ENCODE measurements around the gene HMGA1.
"Not testable (repeated sequence)": the region's sequence is repeated elsewhere in the genome, so short reads cannot be mapped to it uniquely, and the experiment has no call there.

The HMGA1 gene

DNA sequence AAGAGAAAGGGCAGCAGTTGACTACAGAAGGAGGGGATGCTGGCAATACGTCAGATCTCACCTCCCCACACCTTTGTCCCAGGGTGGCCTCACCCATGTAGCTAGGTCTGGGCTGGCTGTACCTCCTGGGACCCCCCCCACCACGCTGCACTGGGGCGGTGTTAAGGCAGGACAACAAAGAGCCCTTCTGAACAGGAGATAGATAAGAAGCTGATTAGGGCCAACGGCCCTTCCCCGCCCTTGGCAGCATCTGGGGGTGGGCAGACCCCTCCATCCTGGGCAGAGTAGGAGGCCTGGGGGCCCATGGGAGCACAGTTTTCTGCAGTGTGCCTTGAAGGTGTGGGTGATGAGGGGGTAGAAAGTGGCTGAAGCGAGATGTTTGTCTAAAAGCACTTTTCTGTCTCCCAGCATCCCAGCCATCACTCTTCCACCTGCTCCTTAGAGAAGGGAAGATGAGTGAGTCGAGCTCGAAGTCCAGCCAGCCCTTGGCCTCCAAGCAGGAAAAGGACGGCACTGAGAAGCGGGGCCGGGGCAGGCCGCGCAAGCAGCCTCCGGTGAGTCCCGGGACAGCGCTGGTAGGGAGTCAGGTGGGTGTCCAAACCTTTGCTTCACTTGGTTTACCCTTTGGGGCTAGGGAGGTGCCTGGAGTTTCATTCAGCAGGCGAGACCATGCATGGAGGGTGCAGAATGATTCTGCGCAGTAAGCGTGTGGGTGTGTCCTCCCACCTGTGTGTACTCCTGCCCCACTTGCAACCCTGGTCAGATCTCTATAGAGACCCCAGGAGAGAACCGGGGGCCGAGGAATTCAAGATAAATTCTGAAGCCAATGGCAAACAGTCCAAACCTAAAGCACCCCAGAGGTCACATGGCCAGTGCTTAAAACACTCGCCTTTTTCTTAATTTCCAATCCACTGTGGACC is 3.9 kb downstream of the HMGA1 start:
- DNase-seq (ENCODE audit: low read depth): no peak

DNA sequence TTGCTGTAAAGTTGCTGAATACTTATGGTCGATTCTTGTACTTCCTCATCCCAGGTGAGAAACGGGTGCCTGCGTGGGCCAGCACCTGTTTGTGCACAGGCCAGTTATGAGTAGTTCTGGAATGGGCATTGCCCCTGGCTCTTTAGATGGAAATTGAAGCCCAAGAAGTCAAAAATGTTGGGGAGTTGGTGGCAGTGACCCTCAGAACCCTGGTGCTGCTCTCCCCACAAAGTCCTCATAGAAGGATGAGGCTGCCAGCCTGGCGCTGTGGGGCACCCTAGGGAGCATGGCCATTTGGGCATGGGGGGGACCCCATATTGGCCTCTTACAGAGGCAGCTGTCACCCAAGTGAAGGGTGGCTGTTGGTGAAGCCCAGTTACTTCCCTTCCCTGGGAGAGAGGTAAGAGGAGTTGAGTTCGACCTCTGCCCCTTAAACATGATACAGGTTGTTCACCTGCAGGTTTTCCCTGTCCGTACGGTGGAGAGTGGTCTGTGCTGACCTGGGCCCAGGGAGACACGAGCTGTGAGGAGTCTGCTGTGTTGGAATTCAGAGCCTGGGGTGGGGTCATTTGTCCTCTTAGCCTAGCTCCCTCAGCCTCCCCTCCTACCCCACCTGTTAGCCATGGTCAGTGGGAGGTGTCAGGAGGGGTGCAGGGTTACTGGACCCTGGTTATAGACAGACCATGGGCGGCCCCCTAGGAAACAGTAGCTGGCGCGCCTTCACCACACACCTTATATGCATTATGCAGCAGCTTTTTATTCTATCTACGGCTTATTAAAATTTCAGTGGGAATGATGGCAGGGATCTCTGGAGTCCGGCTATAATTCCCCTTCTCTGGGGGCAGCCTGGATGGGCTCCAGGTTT is 4.9 kb downstream of the HMGA1 start:
- no peak for DNase-seq (ENCODE audit: low read depth)

DNA sequence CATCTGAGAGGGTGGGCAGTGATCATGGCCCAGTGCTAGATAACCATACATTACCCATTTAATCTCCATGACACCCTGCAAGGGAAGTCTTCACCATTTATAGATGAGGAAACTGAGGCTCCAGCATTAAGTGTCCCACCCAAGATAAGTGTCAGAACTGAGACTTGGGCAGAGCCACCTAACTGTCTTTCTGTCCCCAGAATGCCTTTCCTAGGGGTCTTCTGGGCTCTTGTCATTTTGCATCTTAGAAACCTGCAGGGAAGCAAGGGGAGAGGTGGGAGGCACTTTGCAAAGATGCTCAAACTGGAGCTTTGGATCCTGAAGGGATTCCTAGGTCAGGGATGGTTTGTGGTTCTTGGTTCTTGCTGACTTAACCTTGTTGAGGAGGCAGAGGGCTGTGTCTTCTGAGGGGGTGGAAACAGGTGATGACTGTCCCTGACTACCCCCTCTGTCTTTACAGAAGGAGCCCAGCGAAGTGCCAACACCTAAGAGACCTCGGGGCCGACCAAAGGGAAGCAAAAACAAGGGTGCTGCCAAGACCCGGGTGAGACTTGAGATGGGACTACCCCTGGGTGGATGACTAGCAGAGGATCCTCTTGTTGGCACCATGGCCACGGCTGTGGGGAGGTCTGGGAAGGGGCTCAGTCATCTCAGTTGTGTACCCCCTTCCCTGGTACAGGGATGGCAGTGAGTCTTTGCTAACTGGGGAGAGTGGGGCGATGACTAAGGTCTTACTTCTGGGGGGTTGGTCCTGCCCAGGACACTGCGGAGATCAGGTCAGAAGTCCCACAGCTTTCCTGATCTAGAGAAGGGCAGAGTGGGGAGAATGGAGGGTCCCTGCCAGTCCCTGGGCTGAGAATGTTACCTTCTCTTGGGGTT is 5.8 kb downstream of the HMGA1 start:
- no peak for DNase-seq (ENCODE audit: low read depth)

DNA sequence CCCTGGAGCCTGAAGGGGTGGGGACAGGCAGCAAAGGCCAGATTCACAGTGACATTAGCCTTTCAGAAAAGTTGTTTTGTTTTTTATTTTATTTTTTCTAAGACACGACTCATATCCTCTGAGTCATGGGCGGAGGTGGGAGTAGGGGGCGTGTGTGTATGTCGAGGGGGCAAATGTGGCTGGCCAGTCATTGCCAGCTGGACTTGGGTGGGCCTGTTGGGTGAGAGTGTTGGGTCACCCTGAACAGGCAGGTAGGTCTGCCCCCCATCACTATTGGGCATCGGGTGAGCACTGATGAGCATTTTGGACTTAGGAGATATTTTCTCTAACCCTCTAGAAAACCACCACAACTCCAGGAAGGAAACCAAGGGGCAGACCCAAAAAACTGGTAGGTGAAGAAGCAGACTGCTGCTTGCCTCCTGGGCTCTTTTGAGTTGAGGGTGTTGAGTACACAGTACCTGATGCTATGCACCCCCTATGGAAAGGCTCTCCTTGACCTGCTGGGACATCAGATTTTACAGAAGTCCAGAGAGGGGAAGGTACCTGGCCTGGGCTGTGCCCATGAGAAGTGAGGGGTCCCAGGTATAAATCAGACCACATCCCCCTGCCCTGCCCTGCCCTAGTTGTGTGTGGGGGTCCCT is 6.6 kb downstream of the HMGA1 start:
- no peak for DNase-seq (ENCODE audit: low read depth)

DNA sequence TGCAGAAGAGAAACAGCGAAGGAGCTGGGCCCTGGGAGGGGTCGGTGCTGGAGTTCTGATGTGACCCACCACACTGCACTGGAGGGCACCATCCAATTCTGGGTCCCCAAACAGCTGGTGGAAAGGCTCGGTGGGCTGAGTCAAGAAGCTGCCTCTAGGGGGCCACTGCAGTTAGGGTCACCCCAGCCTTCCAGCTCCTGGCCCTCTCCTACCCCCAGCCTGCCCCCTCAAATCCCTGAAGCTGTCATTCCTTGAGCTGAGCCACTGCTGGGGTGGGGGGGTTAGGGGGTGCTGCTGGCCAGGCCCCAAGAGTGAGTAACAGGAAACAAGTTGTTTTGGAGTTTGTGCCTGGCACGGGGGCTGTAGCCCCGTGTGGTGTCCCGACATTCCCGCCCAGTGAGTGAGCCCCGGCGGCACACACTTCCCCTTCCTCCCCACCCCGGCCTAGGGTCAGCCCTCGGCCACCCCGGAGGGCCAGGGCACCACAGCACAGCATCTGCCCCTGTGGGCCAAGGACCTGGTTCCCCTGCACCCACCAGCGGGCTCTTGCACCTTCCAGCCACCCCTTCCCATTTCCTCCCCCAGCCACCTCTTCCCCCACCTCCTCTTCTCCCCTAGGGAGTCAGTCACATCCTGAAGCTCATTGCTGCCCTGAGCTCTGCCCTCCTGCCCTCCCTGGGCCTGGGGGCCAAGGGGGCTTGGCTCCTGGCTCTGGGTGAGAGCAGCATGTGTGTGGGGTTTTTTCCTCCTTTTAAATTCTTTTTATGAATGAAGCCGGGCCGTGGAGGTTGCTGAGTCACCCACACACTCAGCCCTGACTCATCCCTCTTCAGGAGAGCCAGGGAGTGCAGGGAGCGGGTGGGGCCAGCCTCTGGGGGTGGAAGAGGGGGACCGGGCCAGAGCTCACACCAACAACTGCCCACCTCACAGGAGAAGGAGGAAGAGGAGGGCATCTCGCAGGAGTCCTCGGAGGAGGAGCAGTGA is 7.5 kb downstream of the HMGA1 start:
- peak; percentile 77 for DNase-seq (ENCODE audit: low read depth)

DNA sequence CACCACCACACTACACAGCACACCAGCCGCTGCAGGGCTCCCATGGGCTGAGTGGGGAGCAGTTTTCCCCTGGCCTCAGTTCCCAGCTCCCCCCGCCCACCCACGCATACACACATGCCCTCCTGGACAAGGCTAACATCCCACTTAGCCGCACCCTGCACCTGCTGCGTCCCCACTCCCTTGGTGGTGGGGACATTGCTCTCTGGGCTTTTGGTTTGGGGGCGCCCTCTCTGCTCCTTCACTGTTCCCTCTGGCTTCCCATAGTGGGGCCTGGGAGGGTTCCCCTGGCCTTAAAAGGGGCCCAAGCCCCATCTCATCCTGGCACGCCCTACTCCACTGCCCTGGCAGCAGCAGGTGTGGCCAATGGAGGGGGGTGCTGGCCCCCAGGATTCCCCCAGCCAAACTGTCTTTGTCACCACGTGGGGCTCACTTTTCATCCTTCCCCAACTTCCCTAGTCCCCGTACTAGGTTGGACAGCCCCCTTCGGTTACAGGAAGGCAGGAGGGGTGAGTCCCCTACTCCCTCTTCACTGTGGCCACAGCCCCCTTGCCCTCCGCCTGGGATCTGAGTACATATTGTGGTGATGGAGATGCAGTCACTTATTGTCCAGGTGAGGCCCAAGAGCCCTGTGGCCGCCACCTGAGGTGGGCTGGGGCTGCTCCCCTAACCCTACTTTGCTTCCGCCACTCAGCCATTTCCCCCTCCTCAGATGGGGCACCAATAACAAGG is 8.5 kb downstream of the HMGA1 start:
- not testable (repeated sequence) for DNase-seq (ENCODE audit: low read depth)

DNA sequence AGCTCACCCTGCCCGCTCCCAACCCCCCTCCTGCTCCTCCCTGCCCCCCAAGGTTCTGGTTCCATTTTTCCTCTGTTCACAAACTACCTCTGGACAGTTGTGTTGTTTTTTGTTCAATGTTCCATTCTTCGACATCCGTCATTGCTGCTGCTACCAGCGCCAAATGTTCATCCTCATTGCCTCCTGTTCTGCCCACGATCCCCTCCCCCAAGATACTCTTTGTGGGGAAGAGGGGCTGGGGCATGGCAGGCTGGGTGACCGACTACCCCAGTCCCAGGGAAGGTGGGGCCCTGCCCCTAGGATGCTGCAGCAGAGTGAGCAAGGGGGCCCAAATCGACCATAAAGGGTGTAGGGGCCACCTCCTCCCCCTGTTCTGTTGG is 9.1 kb downstream of the HMGA1 start:
- not testable (repeated sequence) for DNase-seq (ENCODE audit: low read depth)

DNA sequence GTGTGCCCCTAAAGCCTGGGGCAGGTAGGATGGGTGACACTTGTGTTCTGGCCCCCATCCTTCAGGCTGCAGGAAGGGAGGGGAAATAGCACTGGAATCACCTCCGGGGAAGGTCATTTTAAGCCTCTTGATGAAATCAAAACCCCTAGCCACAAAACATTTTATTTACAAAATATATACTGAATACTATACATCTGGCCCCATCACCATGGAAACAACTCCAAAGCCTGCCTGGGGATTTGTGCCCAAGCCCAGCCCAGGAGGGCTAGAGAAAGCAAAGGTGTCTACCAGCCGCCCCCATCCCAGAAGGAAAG is 9.5 kb downstream of the HMGA1 start:
- DNase-seq (ENCODE audit: low read depth): no peak

DNA sequence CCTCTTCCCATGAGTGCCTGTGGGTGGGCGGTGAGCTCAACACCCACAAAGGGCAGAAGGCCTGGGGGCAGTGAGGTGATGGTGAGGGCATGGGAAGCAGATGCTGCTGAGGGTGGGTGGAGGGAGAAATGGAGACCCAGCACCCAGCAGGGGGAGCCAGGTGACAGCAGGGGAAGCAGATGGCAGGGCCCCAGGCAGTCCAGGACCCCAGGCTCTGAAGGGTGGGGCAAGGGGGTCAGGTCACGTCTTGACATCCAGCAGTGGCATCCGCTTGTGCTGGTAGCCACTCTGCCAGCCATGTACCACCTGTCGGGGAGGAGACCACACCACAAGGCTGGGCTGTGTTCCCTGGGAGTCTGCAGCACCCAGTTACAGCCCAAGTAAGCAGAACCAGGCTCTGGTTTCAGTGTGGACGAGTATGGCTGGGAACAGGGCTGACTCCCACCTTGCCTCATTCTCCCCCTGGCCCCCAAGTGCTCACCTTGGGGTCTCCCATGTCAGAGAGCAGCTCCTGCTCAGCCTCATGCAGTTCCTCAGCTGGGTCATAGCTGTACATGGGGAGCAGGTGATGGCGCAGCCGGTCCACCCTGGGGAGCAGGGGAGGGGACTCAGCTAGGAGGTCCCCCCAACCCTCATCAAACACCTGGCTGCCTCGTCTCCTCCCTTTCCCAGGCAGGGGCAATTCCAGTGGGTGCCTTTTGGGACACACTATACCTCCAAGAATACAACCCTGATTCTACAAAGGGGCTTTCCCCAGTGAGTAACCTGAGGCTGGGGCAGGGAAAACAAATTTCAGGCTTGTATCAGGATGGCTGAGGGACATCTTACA is 10.1 kb downstream of the HMGA1 start:
- DNase-seq (ENCODE audit: low read depth): no peak

DNA sequence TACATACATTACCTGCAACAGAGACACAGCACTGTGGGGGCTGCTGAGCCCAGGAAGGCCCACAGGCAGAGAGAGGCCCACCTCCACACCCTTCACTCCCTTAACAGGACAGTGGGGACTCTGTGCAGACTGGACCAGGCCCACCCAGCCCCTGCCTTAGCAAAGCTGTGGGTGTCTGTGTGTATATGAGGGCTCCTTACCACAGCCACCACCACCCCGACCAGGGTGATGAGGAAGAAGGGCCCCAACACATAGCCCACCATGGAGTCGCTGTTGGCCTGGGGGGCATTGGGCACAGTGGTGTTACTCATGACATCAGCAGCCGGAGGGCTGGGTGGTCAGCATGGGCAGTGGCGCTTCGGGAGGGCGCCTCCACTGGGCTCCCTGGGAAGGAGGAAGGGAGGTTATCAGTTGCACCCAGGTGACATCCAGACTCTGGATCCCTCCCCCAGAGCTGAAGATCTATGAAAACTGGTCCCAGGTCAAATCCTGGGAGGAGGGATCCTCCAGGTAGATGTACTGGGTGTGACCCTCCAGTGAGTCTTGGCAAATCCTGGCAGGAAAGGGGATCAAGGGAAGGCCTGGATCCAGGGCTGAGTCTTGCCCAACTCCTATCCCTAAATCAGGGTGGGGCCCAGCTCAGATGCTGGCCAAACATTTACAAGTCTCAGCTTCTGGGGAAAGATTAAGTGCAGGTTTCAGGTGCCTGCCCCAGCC is 11.0 kb downstream of the HMGA1 start:
- no peak for DNase-seq (ENCODE audit: low read depth)

DNA sequence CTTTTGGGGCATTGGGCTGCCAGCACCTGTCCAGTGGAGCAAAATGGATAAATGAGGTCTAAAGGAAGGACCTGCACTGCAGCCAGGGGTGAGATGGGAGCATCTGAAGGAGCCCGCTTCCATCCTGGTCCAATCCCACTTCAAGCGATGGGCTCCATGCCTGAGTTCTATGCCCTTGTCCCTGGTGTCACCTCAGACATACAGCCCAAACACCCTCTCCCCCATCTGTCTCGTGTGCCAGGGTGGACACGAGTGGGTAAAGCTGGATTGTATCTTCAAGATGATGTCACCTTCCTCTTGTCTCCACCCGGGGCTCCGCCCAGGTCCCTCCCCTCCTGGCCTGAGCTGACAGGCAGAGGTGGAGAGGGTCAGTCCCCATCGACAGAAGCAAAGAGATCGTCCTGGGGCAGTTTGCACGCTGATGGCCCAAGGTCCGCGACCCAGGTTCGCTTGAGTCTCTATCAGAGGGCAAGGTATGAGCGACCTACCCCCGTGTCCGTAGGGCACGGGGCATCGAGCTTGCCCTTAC is 11.6 kb downstream of the HMGA1 start:
- no peak for DNase-seq (ENCODE audit: low read depth)

DNA sequence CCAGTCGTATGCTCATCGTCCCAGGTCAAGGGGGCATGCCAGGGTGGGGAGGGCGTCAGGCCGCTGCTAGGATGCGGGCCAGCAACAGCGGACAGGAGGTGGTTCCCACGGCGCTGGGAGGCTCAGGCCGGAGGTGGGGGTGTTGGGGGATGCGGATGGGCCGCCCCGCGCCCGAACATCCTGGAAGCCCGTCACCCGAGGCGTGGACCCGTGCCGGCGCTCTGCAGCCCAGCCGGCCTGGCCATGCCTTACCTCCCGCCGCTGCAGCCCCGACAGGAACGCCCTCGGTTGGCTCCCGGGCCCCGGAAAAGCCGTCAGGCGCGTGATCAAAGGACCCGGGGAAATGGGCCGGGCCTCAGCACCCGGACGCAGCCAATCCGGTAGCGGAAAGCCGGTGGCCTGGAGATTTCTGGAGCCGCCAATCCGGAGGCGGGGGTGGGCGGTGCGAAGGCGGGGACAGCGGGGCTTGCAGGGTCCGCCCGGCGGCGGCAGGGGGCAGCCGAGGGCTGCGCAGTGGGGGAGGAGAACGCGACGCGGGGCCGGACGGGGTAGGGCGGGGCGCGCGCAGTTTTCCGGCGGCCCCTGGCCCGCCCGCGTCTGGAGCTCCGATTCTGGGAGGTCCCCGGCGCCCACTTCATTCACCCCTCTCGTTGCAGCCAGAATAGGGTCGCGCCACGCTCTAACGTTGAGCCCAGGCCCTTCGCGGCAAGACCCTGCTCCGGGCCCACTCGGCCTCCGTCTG is 12.2 kb downstream of the HMGA1 start, which contains the start of gene SMIM29:
SMIM29 (minus strand) TSS at position 280 of the 742 bp plus-strand sequence. CDS start 1,215 bp downstream, outside the sequence.
- DNase-seq (ENCODE audit: low read depth): peak; percentile 54

DNA sequence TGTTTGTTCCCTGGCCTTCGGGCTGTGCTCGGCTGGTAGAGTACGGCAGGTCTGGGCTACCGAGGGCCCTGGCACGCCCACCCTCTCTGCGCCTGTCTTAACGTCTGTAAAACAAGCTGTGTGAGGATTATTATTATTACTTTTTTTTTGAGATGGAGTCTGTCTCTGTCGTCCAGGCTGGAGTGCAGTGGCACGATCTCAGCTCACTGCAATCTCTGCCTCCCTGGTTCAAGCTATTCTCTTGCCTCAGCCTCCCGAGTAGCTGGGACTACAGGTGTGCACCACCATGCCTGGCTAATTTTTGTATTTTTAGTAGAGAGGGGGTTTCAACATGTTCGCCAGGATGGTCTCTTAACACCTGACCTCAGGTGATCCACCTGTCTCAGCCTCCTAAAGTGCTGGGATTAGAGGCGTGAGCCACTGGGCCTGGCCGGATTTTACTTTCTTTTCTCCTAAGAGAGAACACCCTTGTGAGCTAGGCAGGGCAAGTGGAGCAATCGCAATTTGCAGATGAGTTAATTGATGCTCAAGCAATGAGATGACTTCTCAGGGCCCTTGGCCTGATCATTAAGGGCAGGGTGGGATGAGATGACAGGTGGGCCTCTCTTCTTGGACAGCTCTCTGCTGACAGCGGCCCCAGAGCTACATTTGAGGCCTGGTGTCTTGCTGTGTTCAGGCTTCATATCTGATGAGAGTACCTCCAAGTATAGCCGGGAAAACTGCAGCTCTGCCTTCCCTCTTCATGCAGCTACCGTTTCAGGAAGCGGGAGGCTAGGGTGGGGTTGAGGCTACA is 13.0 kb downstream of the HMGA1 start:
- no peak for DNase-seq (ENCODE audit: low read depth)

DNA sequence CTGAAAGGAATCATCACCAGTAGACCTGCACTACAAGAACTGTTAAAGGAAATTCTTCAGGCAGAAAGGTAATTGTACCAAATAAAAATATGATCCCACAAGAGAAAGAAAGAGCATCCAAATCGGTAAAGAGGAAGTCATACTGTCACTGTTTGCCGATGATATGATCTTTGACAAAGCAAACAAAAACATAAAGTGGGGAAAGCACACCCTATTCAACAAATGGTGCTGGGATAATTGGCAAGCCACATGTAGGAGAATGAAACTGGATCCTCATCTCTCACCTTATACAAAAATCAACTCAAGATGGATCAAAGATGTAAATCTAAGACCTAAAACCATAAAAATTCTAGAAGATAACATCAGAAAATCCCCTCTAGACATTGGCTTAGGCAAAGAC is 15.7 kb downstream of the HMGA1 start:
- DNase-seq (ENCODE audit: low read depth): not testable (repeated sequence)

DNA sequence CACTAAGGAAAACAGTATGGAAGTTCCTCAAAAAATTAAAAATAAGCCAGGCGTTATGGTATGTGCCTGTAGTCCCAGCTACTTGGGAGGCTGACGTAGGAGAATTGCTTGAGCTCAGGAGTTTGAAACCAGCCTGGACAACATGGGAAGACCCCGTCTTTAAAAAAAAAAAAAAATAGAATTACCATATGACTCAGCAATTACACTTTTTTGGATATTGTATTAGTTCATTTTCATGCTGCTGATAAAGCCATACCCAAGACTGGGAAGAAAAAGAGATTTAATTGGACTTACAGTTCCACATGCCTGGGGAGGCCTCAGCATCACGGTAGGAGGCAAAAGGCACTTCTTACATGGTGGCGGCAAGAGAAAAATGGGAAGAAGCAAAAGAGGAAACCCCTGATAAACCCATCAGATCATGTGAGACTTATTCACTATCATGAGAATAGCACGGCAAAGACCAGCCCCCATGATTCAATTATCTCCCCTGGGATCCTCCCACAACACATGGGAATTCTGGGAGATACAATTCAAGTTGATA is 22.9 kb downstream of the HMGA1 start:
- no peak for DNase-seq (ENCODE audit: low read depth)
